ENCODE results near the gene CDH2. TPM values are rescaled to one million over a fixed set of nuclear protein-coding genes. Genes with fewer than 3 reads are reported as not detected.

Gene CDH2
- total RNA-seq, 1 experiment from 2014 or later = 34.0 TPM

DNA sequence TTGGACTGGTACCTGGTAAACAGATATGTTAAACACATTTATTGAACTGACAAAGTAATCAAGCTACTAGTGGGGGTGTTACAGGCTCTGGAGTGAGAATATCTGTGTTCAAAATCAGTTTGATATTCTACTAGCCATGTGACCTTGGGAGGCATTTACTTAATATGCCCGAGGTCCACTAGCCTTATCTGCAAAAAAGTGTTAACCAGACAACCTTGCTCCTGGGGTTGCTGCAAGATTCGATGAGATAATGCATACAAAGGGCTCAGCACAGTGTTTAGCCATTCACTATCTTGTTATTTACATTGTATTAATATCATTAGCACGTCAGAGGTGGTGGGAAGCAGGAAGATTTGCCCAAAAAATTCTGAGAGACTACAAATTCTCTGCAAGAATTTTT, 103.3 kb downstream of the CDH2 start:
- intact Hi-C loops (cut with micrococcal nuclease) = no loop called here
- DNase-seq (no peak), ATAC-seq (no peak)
- H3K4me1 ChIP-seq (ENCODE audit: insufficient read depth, low read length) = 0 out of 2 replicates have a peak, but pooled peaks cover 7% of the 10 kb centered on the region
- H3K4me3 ChIP-seq (ENCODE audit: low read length) = no peak overlapping the region
- H2AFZ ChIP-seq (ENCODE audit: low read length) = no peak overlapping the region
- H3K79me2 ChIP-seq (ENCODE audit: low read length) = no peaks in the 10 kb centered on the region
- no peak overlapping the region for H3K9ac ChIP-seq (ENCODE audit: low read length)
- no peak overlapping the region for H3K4me2 ChIP-seq (ENCODE audit: low read length)
- H4K20me1 ChIP-seq (ENCODE audit: low read length) = no peaks in the 10 kb centered on the region
- H3K36me3 ChIP-seq (ENCODE audit: low read depth, low read length) = no peaks in the 10 kb centered on the region
- ChIA-PET POLR2A (ENCODE audit: unreplicated experiment) (no interaction called here), CTCF (no interaction called here)
- H3F3A ChIP-seq (ENCODE audit: low read length, unreplicated experiment) = no peaks in the 10 kb centered on the region
- no peaks in the 10 kb centered on the region for H3K9me3 ChIP-seq (ENCODE audit: low read length)
- H3K27me3 ChIP-seq (ENCODE audit: low read length) = no peaks in the 10 kb centered on the region
- no peaks in the 10 kb centered on the region for H3K9me2 ChIP-seq (replicated peaks; ENCODE audit: low read length)
- BruUV-seq (replicated peaks) = no TSS peak
- no peak overlapping the region for H3K27ac ChIP-seq (ENCODE audit: low read length)
- TF ChIP-seq EZH2 (IDR thresholded peaks at IDR 0.05; ENCODE audit: low read length, unreplicated experiment) (no peak), EZH2phosphoT487 (IDR thresholded peaks at IDR 0.05; ENCODE audit: borderline replicate concordance, low read length) (no peak)

DNA sequence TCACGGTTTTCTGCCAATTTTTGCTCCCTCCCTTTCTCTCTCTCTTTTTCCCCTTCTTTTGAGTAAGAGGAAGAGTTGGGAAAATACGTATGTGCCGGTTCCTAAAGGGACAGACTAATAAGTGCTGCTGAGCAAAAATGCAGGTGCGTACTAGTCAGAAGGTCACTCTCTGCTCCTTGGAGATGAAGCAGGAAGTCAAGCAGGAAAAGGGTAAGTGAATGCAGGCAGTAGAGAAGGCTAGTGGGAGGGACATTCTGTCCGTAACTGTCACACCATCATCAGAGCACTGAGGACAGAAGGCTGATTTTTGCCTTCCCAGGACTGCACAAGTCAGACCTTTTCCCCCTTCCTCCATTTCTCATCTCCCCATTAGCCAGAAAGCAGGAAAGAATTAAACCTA, 105.7 kb downstream of the CDH2 start:
- Histone ChIP-seq H3K79me2 (ENCODE audit: low read length) (no peaks in the 10 kb centered on the region), H3K4me2 (ENCODE audit: low read length) (no peak overlapping the region), H2AFZ (ENCODE audit: low read length) (no peak overlapping the region), H3K27ac (ENCODE audit: low read length) (no peak overlapping the region), H3K27me3 (ENCODE audit: low read length) (no peaks in the 10 kb centered on the region), H3F3A (ENCODE audit: low read length, unreplicated experiment) (no peaks in the 10 kb centered on the region), H3K9me3 (ENCODE audit: low read length) (no peaks in the 10 kb centered on the region), H3K36me3 (ENCODE audit: low read depth, low read length) (peaks cover 4% of the 10 kb centered on the region), H3K9ac (ENCODE audit: low read length) (no peak overlapping the region), H3K4me3 (ENCODE audit: low read length) (no peak overlapping the region), H3K9me2 (replicated peaks; ENCODE audit: low read length) (no peaks in the 10 kb centered on the region), H4K20me1 (ENCODE audit: low read length) (no peaks in the 10 kb centered on the region), H3K4me1 (ENCODE audit: insufficient read depth, low read length) (0 out of 2 replicates have a peak, but pooled peaks cover 7% of the 10 kb centered on the region)
- no peak for ATAC-seq
- intact Hi-C loops (cut with micrococcal nuclease) = no loop called here
- DNase-seq = no peak
- TF ChIP-seq, protein P1, sequence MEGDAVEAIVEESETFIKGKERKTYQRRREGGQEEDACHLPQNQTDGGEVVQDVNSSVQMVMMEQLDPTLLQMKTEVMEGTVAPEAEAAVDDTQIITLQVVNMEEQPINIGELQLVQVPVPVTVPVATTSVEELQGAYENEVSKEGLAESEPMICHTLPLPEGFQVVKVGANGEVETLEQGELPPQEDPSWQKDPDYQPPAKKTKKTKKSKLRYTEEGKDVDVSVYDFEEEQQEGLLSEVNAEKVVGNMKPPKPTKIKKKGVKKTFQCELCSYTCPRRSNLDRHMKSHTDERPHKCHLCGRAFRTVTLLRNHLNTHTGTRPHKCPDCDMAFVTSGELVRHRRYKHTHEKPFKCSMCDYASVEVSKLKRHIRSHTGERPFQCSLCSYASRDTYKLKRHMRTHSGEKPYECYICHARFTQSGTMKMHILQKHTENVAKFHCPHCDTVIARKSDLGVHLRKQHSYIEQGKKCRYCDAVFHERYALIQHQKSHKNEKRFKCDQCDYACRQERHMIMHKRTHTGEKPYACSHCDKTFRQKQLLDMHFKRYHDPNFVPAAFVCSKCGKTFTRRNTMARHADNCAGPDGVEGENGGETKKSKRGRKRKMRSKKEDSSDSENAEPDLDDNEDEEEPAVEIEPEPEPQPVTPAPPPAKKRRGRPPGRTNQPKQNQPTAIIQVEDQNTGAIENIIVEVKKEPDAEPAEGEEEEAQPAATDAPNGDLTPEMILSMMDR (conservative IDR thresholded peaks at IDR 0.05; ENCODE audit: low read depth, low read length) = no peak
- no peak for TF ChIP-seq EZH2phosphoT487 (IDR thresholded peaks at IDR 0.05; ENCODE audit: borderline replicate concordance, low read length)
- no peak for TF ChIP-seq EZH2 (IDR thresholded peaks at IDR 0.05; ENCODE audit: low read length, unreplicated experiment)
- no TSS peak for BruUV-seq (replicated peaks)
- CTCF ChIA-PET = no interaction called here
- POLR2A ChIA-PET (ENCODE audit: unreplicated experiment) = no interaction called here

GRCh38 chr18:28068207-28068606, 108.7 kb downstream of the CDH2 start:
- H2AFZ ChIP-seq (ENCODE audit: low read length) = no peak overlapping the region
- CTCF ChIA-PET = no interaction called here
- H3K9me2 ChIP-seq (replicated peaks; ENCODE audit: low read length) = no peaks in the 10 kb centered on the region
- no peaks in the 10 kb centered on the region for H3K9me3 ChIP-seq (ENCODE audit: low read length)
- TF ChIP-seq, protein P1 (conservative IDR thresholded peaks at IDR 0.05; ENCODE audit: low read depth, low read length) = no peak
- TF ChIP-seq EZH2 (IDR thresholded peaks at IDR 0.05; ENCODE audit: low read length, unreplicated experiment) (no peak), EZH2phosphoT487 (IDR thresholded peaks at IDR 0.05; ENCODE audit: borderline replicate concordance, low read length) (no peak)
- peaks cover 4% of the 10 kb centered on the region for H3K36me3 ChIP-seq (ENCODE audit: low read depth, low read length)
- intact Hi-C loops (cut with micrococcal nuclease) = no loop called here
- H3K4me1 ChIP-seq (ENCODE audit: insufficient read depth, low read length) = 0 out of 2 replicates have a peak, but pooled peaks cover 5% of the 10 kb centered on the region
- H3K4me2 ChIP-seq (ENCODE audit: low read length) = no peak overlapping the region
- H3K27ac ChIP-seq (ENCODE audit: low read length) = no peak overlapping the region
- no peak overlapping the region for H3K9ac ChIP-seq (ENCODE audit: low read length)
- H3K79me2 ChIP-seq (ENCODE audit: low read length) = no peaks in the 10 kb centered on the region
- no TSS peak for BruUV-seq (replicated peaks)
- no peaks in the 10 kb centered on the region for H4K20me1 ChIP-seq (ENCODE audit: low read length)
- DNase-seq = no peak
- H3F3A ChIP-seq (ENCODE audit: low read length, unreplicated experiment) = no peaks in the 10 kb centered on the region
- ATAC-seq = no peak
- H3K4me3 ChIP-seq (ENCODE audit: low read length) = no peak overlapping the region
- POLR2A ChIA-PET (ENCODE audit: unreplicated experiment) = no interaction called here
- H3K27me3 ChIP-seq (ENCODE audit: low read length) = no peaks in the 10 kb centered on the region

Measured in PC-3 (cell line).